Measurements from ENCODE around the gene CPT2.

Gene CPT2

GRCh38 chr1:53260631-53261247 lies 64.1 kb downstream of the CPT2 start:
- no peak for DNase-seq (ENCODE audit: low read depth in 2 of 2, low spot score in 1 of 2)

DNA sequence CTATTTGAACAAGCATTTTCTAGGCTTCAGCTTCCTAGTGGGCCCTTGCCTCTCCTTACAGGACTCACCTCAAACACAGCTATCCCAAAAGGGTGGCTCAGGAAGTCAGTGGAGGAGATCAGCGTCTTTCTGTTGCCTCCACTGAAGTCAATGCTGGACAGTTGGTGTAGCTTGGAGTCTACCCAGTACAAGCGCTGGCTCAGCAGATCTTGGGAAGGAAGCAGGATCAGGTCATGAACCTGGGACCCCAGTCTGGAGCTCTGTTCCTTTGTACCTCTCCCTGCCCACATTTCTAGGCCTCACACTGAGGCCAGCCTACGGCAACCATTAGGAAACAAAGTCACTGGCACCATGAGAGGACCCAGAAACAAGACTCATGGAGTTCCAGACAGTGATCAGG lies 65.4 kb downstream of the CPT2 start:
- DNase-seq (ENCODE audit: low read depth in 2 of 2, low spot score in 1 of 2), result no peak
